GM12878 (cell line): ENCODE data around the gene OAS1. TPM values are rescaled to one million over a fixed set of nuclear protein-coding genes. Genes with fewer than 3 reads are reported as not detected.
A peak's percentile ranks its signal among the peaks of the same experiment; 100 is the strongest.

Experiments
- ATAC-seq: fragments of 200-7000 bp; cut with Tn5 transposase; 3 replicates; pipeline ENCODE4 v1.9.1; 2020; ENCODE audit warnings: mild to moderate bottlenecking, moderate library complexity
- Bru-seq: library from RNA; stranded (reverse); fragments of 400-500 nt; gene quantifications from one replicate; lab custom pipeline; 2021; lab: Mats Ljungman, UMichigan
- BruChase-seq, 2 experiments: library from RNA; stranded (reverse); fragments of 400-500 nt; gene quantifications; one replicate each; lab custom pipeline; 2021; lab: Mats Ljungman, UMichigan
- BruUV-seq: library from RNA; stranded (reverse); fragments of 400-500 nt; replicated peaks from 2 replicates; lab custom pipeline; 2021; lab: Mats Ljungman, UMichigan
- CTCF ChIA-PET: fragments of 300-600 bp; sonication (Branson Sonifier 250); formaldehyde crosslinking; extraction: SDS; loops from one replicate; lab custom pipeline; 2021; ENCODE audit warnings: inconsistent platforms; lab: Yijun Ruan, JAX
- POLR2A ChIA-PET: fragments of 350-600 bp; formaldehyde crosslinking; extraction: SDS; loops from one replicate; lab custom pipeline; 2021; ENCODE audit warnings: inconsistent platforms; lab: Charles Lee
- RAD21 ChIA-PET: fragments of 300-600 bp; sonication (Branson Sonifier 250); formaldehyde crosslinking; loops from one replicate; lab custom pipeline; 2023; ENCODE audit warnings: antibody characterized with exemption; ENCODE audit not compliant: unreplicated experiment; lab: Charles Lee
- SMC1A ChIA-PET: fragments of 300-600 bp; sonication (Branson Sonifier 250); formaldehyde crosslinking; loops from one replicate; lab custom pipeline; 2023; ENCODE audit not compliant: unreplicated experiment, uncharacterized antibody; lab: Charles Lee
- DNase-seq: peaks from one replicate; pipeline ENCODE4 v3.0.0-alpha.2; 2011; ENCODE audit warnings: low read depth, low spot score
- FAIRE-seq: peaks from 3 replicates; lab custom pipeline; 2011; peaks lifted over from hg19 to GRCh38; lab: Jason Lieb, UNC
- H2AFZ ChIP-seq: 2 replicates; pipeline ENCODE4 v1.6.0; 2011; ENCODE audit warnings: low read depth, low read length, control low read depth; ENCODE audit not compliant: control insufficient read depth
- H3K27ac ChIP-seq: 2 replicates; pipeline ENCODE4 v1.5.1; 2011; ENCODE audit warnings: control low read depth; ENCODE audit not compliant: control insufficient read depth, insufficient read depth
- H3K27me3 ChIP-seq, 2 experiments: replicated peaks in 1 of 2; 2 replicates each; pipeline versions ENCODE4 v1.6.0 to v1.6.1; 2011; ENCODE audit warnings: low read length in 1 of 2; ENCODE audit not compliant: control insufficient read depth in 2 of 2, insufficient read depth in 2 of 2
- H3K36me3 ChIP-seq, 2 experiments: 2 replicates each; pipeline ENCODE4 v1.5.1; 2011; ENCODE audit warnings: low read length in 1 of 2; ENCODE audit not compliant: control insufficient read depth in 2 of 2, insufficient read depth in 2 of 2
- H3K4me1 ChIP-seq: 2 replicates; pipeline ENCODE4 v1.6.1; 2011; ENCODE audit warnings: mild to moderate bottlenecking, low read length, moderate library complexity, mixed read lengths; ENCODE audit not compliant: control insufficient read depth, insufficient read depth
- H3K4me2 ChIP-seq: 2 replicates; pipeline ENCODE4 v1.6.0; 2011; ENCODE audit warnings: control low read depth; ENCODE audit not compliant: control insufficient read depth, insufficient read depth
- H3K4me3 ChIP-seq: fragments of 200-600 bp; sonication (generic); 2 replicates; pipeline ENCODE4 v1.5.1; 2016
- H3K79me2 ChIP-seq: 2 replicates; pipeline ENCODE4 v1.6.0; 2011; ENCODE audit warnings: low read length; ENCODE audit not compliant: control insufficient read depth, insufficient read depth
- H3K9ac ChIP-seq: 2 replicates; pipeline ENCODE4 v1.8.0; 2011; ENCODE audit warnings: low read length, control low read depth, mixed read lengths; ENCODE audit not compliant: control insufficient read depth, insufficient read depth
- H3K9me3 ChIP-seq: replicated peaks from 3 replicates; pipeline ENCODE4 v1.5.1; 2011; ENCODE audit warnings: mild to moderate bottlenecking, low read length; ENCODE audit not compliant: control insufficient read depth, insufficient read depth
- H4K20me1 ChIP-seq: 2 replicates; pipeline ENCODE4 v1.6.0; 2011; ENCODE audit not compliant: control insufficient read depth, insufficient read depth
- EED ChIP-seq: sonication (generic); IDR thresholded peaks from 2 replicates; pipeline ENCODE4 v1.6.1; 2016; ENCODE audit warnings: antibody characterized with exemption, low read depth
- HDAC2 ChIP-seq: fragments of 200-600 bp; sonication (generic); IDR thresholded peaks from 2 replicates; pipeline ENCODE4 v1.6.1; 2017
- IRF4 ChIP-seq: IDR thresholded peaks from 2 replicates; pipeline ENCODE4 v1.6.1; 2011; ENCODE audit warnings: low read depth, low read length
- NFYA ChIP-seq: IDR thresholded peaks from 2 replicates; pipeline ENCODE4 v1.6.1; 2011; ENCODE audit warnings: low read depth, mild to moderate bottlenecking, low read length, improper control_type of control experiment, borderline replicate concordance
- NR2F1 ChIP-seq: fragments of 450-650 bp; conservative IDR thresholded peaks from 2 replicates; pipeline ENCODE4 v1.6.1; 2017; ENCODE audit warnings: mild to moderate bottlenecking
- RBBP5 ChIP-seq: fragments of 200-600 bp; sonication (generic); conservative IDR thresholded peaks from 2 replicates; pipeline ENCODE4 v1.6.1; 2016
- RELA ChIP-seq: fragments of 450-650 bp; IDR thresholded peaks from 2 replicates; pipeline ENCODE4 v1.8.0; 2014; ENCODE audit warnings: borderline replicate concordance; ENCODE audit not compliant: partially characterized antibody
- SMAD1 ChIP-seq: fragments of 450-650 bp; IDR thresholded peaks from 2 replicates; pipeline ENCODE4 v1.6.1; 2018; ENCODE audit warnings: mild to moderate bottlenecking, low read depth; ENCODE audit not compliant: partially characterized antibody
- SMARCA5 ChIP-seq: fragments of 450-650 bp; IDR thresholded peaks from 2 replicates; pipeline ENCODE4 v1.6.1; 2017; ENCODE audit warnings: mild to moderate bottlenecking
- STAT1 ChIP-seq: fragments of 450-650 bp; conservative IDR thresholded peaks from 2 replicates; pipeline ENCODE4 v1.6.1; 2014; ENCODE audit warnings: antibody characterized with exemption, mild to moderate bottlenecking
- STAT3 ChIP-seq: IDR thresholded peaks from 2 replicates; pipeline ENCODE4 v1.6.1; 2011; ENCODE audit warnings: low read depth, low read length, improper control_type of control experiment
- TAF1 ChIP-seq: IDR thresholded peaks from 2 replicates; pipeline ENCODE4 v1.6.1; 2011; ENCODE audit warnings: mild to moderate bottlenecking, low read depth, low read length, borderline replicate concordance
- YBX1 ChIP-seq: fragments of 450-650 bp; IDR thresholded peaks from 2 replicates; pipeline ENCODE4 v1.6.1; 2016; ENCODE audit warnings: antibody characterized with exemption
- WGBS: methylation state at CpG from one replicate; pipeline ENCODE4 v1.1.6; 2016; ENCODE audit warnings: low lambda C conversion rate; ENCODE audit not compliant: insufficient replicate concordance, insufficient coverage; ENCODE audit errors: missing lambda C conversion rate; 5-methylcytosine and 5-hydroxymethylcytosine counted together
- in situ Hi-C: fragments of 300-500 bp; cut with MboI; formaldehyde crosslinking; loops from 9 replicates; pipeline ENCODE4 v1.14.3; 2018; ENCODE audit warnings: mixed read lengths
- intact Hi-C: fragments of 100-400 bp; cut with micrococcal nuclease; formaldehyde crosslinking; loops from one replicate; pipeline ENCODE4 v1.14.2; 2022; ENCODE audit not compliant: unreplicated experiment
- long read RNA-seq, 2 experiments: library from polyadenylated mRNA; unstranded; transcript quantifications; one replicate each; pipeline ENCODE4 v2.0.0, GENCODE V29; 2019 to 2020
- polyA minus RNA-seq, 3 experiments: library from RNA; depleted of rRNA, polyadenylated mRNA; stranded (reverse); fragments of >200 nt; gene quantifications; 2 replicates each; pipeline ENCODE4 v1.2.3, GENCODE V29; 2011
- polyA plus RNA-seq, 11 experiments: library from polyadenylated mRNA; depleted of rRNA in 4 of 11; unstranded in 6 of 11; stranded (reverse) in 5 of 11; fragments of >200 nt; fragmentation: Nextera tagmentation in 4 of 11; fragmentation: Illumina TruSeq in 1 of 11; extraction: Ambion mirVana in 4 of 11; extraction: Trizol in 1 of 11; gene quantifications; 1 replicate in 1 of 11; 2 replicates in 10 of 11; pipeline versions ENCODE4 v1.2.1 to v1.2.3, GENCODE V29; 2011 to 2016; ENCODE audit warnings: inconsistent platforms in 2 of 11, missing spikeins in 2 of 11, low read depth in 1 of 11
- total RNA-seq, 4 experiments: library from RNA; depleted of rRNA in 3 of 4; stranded (reverse); fragments of >200 nt in 3 of 4; fragmentation: Illumina TruSeq in 1 of 4; extraction: Trizol in 1 of 4; gene quantifications; 2 replicates each; pipeline versions ENCODE4 v1.2.1 to v1.2.3, GENCODE V29; 2013 to 2021
- TF ChIP-seq, protein P1 (sequence below): fragments of 450-650 bp; IDR thresholded peaks from 2 replicates; pipeline ENCODE4 v1.6.1; 2016; ENCODE audit warnings: mild to moderate bottlenecking
- TF ChIP-seq, protein P2 (sequence below): IDR thresholded peaks from 2 replicates; pipeline ENCODE4 v1.6.1; 2012; ENCODE audit warnings: low read depth, low read length, improper control_type of control experiment

OAS1 gene
- 40.3 and 41.9 TPM in 2 replicates for total RNA-seq (2013; cell fraction: nucleolus; rRNA removed)
- total RNA-seq (2014; rRNA removed) = 60.0 and 69.3 TPM in 2 replicates
- 54.1 and 62.7 TPM in 2 replicates for total RNA-seq (2014; rRNA removed; fragmentation: Illumina TruSeq; extraction: Trizol)
- total RNA-seq (2021) = 44.9 and 51.5 TPM in 2 replicates
- 80.6 TPM for polyA plus RNA-seq (2011; ENCODE audit: low read depth)
- 287 and 308 TPM in 2 replicates for polyA plus RNA-seq (2011; rRNA removed)
- polyA plus RNA-seq (2011; cell fraction: cytosol; rRNA removed) = 216 and 257 TPM in 2 replicates
- polyA plus RNA-seq (2011; cell fraction: nucleus; rRNA removed) = 161 and 210 TPM in 2 replicates
- 57.7 and 72.7 TPM in 2 replicates for polyA plus RNA-seq (2012)
- polyA plus RNA-seq (2014; fragmentation: Illumina TruSeq; extraction: Trizol) = 63.8 and 68.5 TPM in 2 replicates
- polyA plus RNA-seq (2014; fragmentation: Nextera tagmentation; extraction: Ambion mirVana) = 100 to 1,000 TPM in 1 of 2 experiments, 10 to 100 TPM in 1; 88.9 to 117 TPM
- polyA plus RNA-seq (2014; rRNA removed) = 60.2 and 71.3 TPM in 2 replicates
- polyA plus RNA-seq (2016; fragmentation: Nextera tagmentation; extraction: Ambion mirVana) = 10 to 100 TPM; 44.7 to 48.1 TPM
- polyA minus RNA-seq (2011; rRNA and poly(A)+ RNA removed) = 128 and 200 TPM in 2 replicates
- 53.3 and 60.0 TPM in 2 replicates for polyA minus RNA-seq (2011; cell fraction: cytosol; rRNA and poly(A)+ RNA removed)
- 97.2 and 112 TPM in 2 replicates for polyA minus RNA-seq (2011; cell fraction: nucleus; rRNA and poly(A)+ RNA removed)
- percentile 82 among the genes with signal in this experiment for Bru-seq, nascent RNA
- BruChase-seq, experiment 1, labeled RNA remaining after a 6-hour chase = percentile 73 among the genes with signal in this experiment
- percentile 73 among the genes with signal in this experiment for BruChase-seq, experiment 2, labeled RNA remaining after a 2-hour chase
- long read RNA-seq, experiment 1, transcript OAS1-201 (6 exons, 1,816 nt) = major isoform, 86 of 95 reads
- long read RNA-seq, experiment 1, partial matches to known transcripts = 1 of 95 reads
- long read RNA-seq, experiment 1, other reads (novel, unspliced or antisense) = 3 of 95 reads
- long read RNA-seq, experiment 2, transcript OAS1-203 (5 exons, 1,990 nt) = minor isoform, 15 of 894 reads
- long read RNA-seq, experiment 2, transcript OAS1-201 (6 exons, 1,816 nt) = major isoform, 787 of 894 reads
- long read RNA-seq, experiment 2, transcript OAS1-211 (2 exons, 664 nt) = minor isoform, 17 of 894 reads
- long read RNA-seq, experiment 2, partial matches to known transcripts = 18 of 894 reads
- long read RNA-seq, experiment 2, other reads (novel, unspliced or antisense) = 51 of 894 reads

DNA sequence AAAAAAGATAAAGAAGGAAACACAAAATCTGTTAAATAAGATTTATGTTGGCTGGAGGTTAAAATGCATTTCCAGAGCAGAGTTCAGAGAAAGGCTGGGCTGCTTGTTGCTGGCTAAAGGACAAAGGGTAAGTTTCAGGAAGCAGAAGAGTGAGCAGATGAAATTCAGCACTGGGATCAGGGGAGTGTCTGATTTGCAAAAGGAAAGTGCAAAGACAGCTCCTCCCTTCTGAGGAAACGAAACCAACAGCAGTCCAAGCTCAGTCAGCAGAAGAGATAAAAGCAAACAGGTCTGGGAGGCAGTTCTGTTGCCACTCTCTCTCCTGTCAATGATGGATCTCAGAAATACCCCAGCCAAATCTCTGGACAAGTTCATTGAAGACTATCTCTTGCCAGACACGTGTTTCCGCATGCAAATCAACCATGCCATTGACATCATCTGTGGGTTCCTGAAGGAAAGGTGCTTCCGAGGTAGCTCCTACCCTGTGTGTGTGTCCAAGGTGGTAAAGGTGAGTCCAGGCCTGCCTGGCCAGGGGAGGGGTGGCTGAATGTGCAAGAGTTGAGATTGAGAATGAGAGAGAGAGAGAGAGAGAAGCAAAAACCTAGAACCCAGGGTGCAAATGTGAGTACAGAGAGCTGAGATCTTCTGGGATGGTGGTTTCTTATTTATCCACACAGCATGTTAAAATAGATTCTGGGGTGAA lies at the start of gene OAS1:
OAS1 (plus strand) TSS at position 251 of the 703 bp plus-strand sequence; CDS start at position 329, 78 bp downstream.
- Histone ChIP-seq H3K36me3 (peaks cover 0 to 29% of the 10 kb centered on the region in 2 experiments; a peak in 1 of 4 replicates), H3K9me3 (peaks cover 15% of the 10 kb centered on the region), H3K4me2 (peak within 1 kb of the TSS; percentile 79), H3K4me3 (peak within 1 kb of the TSS; percentile 85), H3K27me3 (no peaks in the 10 kb centered on the region), H3K9ac (peak within 1 kb of the TSS; percentile 81), H3K4me1 (peaks cover 22% of the 10 kb centered on the region), H3K27ac (peak within 1 kb of the TSS; percentile 93), H3K79me2 (peaks cover 38% of the 10 kb centered on the region), H2AFZ (peak within 1 kb of the TSS; percentile 25), H4K20me1 (no peaks in the 10 kb centered on the region)
- ChIA-PET SMC1A (interaction anchor here (0.7 to 8.0 kb wide), 17 partner anchors 10 to 191 kb away, joined by 3 to 99 read pairs (median 5); partner anchors contain the start of genes OAS2 and OAS3), POLR2A (interaction anchor here (0.6 to 5.4 kb wide), 15 partner anchors 10 to 166 kb away, joined by 3 to 69 read pairs (median 3); partner anchors contain the start of genes OAS2 and OAS3), CTCF (interaction anchor here (0.7 to 5.1 kb wide), 14 partner anchors 10 to 190 kb away, joined by 3 to 31 read pairs (median 6); partner anchors contain the start of genes OAS2 and OAS3), RAD21 (interaction anchor here (1.0 to 5.5 kb wide), 17 partner anchors 10 to 191 kb away, joined by 3 to 47 read pairs (median 5); partner anchors contain the start of genes OAS2 and OAS3)
- TSS peak; percentile 85 for BruUV-seq
- WGBS = 2% methylated on average over 4 of the region's 4 CpGs
- ATAC-seq = peak; percentile 87
- peak; percentile 96 for FAIRE-seq
- DNase-seq = peak; percentile 89
- in situ Hi-C loops = no loop called here
- intact Hi-C loops = loop anchor here (1.0 to 2.0 kb wide), 3 partner anchors 20 to 71 kb away; partner anchors contain the start of genes OAS2 and OAS3
- TF ChIP-seq SMARCA5 = 0 out of 2 replicates have a peak, but pooled peaks have one; percentile 47
- TF ChIP-seq, protein P1, sequence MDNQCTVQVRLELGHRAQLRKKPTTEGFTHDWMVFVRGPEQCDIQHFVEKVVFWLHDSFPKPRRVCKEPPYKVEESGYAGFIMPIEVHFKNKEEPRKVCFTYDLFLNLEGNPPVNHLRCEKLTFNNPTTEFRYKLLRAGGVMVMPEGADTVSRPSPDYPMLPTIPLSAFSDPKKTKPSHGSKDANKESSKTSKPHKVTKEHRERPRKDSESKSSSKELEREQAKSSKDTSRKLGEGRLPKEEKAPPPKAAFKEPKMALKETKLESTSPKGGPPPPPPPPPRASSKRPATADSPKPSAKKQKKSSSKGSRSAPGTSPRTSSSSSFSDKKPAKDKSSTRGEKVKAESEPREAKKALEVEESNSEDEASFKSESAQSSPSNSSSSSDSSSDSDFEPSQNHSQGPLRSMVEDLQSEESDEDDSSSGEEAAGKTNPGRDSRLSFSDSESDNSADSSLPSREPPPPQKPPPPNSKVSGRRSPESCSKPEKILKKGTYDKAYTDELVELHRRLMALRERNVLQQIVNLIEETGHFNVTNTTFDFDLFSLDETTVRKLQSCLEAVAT = peak; percentile 69; the same call in 1 of the 2 replicates
- TF ChIP-seq STAT3 = 0 out of 2 replicates have a peak, but pooled peaks have one; percentile 13
- TF ChIP-seq RELA = peak; percentile 42
- 0 out of 2 replicates have a peak, but pooled peaks have one; percentile 74 for TF ChIP-seq STAT1
- TF ChIP-seq TAF1 = peak; percentile 83
- TF ChIP-seq, protein P2, sequence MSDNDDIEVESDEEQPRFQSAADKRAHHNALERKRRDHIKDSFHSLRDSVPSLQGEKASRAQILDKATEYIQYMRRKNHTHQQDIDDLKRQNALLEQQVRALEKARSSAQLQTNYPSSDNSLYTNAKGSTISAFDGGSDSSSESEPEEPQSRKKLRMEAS = peak; percentile 58; the same call in 1 of the 2 replicates
- TF ChIP-seq EED = peak; percentile 22; the same call in 1 of the 2 replicates
- TF ChIP-seq SMAD1 = peak; percentile 65
- peak; percentile 33; the same call in 1 of the 2 replicates for TF ChIP-seq NR2F1
- 0 out of 2 replicates have a peak, but pooled peaks have one; percentile 34 for TF ChIP-seq IRF4
- TF ChIP-seq HDAC2 = no peak
- TF ChIP-seq RBBP5 = no peak
- TF ChIP-seq NFYA = no peak
- 0 out of 2 replicates have a peak, but pooled peaks have one; percentile 32 for TF ChIP-seq YBX1
